ENCODE results near the gene DLG4.

DNA sequence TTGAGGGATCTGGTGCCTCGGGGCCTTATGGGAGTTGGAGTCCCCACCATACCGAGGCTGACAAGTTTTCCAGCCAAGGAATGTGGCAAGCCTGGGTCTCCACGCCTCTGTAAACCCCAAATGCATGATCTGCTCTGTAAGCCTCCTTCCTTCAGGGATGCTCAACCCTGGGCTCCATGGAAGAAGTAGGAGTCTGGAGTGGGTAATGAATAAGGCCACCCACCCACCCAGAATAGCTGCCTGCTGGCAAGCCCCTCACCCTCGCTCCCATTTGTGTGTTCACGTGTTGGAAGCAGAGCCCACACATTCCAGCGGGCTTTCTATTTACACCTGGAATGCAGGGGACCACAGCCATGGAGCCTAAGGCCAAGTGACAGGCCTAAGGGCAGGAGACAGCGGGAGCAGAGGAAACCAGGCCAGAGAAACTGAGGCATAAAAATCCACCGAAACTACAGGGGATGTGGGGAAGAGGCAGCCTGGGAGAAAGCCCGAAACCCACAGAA lies 4.4 kb downstream of the DLG4 start:
- TF ChIP-seq, protein P1, sequence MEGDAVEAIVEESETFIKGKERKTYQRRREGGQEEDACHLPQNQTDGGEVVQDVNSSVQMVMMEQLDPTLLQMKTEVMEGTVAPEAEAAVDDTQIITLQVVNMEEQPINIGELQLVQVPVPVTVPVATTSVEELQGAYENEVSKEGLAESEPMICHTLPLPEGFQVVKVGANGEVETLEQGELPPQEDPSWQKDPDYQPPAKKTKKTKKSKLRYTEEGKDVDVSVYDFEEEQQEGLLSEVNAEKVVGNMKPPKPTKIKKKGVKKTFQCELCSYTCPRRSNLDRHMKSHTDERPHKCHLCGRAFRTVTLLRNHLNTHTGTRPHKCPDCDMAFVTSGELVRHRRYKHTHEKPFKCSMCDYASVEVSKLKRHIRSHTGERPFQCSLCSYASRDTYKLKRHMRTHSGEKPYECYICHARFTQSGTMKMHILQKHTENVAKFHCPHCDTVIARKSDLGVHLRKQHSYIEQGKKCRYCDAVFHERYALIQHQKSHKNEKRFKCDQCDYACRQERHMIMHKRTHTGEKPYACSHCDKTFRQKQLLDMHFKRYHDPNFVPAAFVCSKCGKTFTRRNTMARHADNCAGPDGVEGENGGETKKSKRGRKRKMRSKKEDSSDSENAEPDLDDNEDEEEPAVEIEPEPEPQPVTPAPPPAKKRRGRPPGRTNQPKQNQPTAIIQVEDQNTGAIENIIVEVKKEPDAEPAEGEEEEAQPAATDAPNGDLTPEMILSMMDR (IDR thresholded peaks at IDR 0.05) = no peak
- TF ChIP-seq POLR2A (IDR thresholded peaks at IDR 0.05) = no peak

Measured in body of pancreas (tissue), 4 donors.